OCI-LY3 (cell line): ENCODE measurements around the gene IL21R.

ENCODE experiments used
- EZH2phosphoT487 ChIP-seq: fragments of 200-600 bp; shearing (Covaris generic); IDR thresholded peaks from 2 replicates; pipeline ENCODE4 v1.6.1; 2018; ENCODE audit warnings: antibody characterized with exemption, mixed run types, low read depth
- TF ChIP-seq, protein P1 (sequence below): fragments of 200-600, 300-600 bp; sonication (generic); IDR thresholded peaks from 2 replicates; pipeline ENCODE4 v1.5.1; 2014; ENCODE audit warnings: antibody characterized with exemption, low read length, low read depth

DNA sequence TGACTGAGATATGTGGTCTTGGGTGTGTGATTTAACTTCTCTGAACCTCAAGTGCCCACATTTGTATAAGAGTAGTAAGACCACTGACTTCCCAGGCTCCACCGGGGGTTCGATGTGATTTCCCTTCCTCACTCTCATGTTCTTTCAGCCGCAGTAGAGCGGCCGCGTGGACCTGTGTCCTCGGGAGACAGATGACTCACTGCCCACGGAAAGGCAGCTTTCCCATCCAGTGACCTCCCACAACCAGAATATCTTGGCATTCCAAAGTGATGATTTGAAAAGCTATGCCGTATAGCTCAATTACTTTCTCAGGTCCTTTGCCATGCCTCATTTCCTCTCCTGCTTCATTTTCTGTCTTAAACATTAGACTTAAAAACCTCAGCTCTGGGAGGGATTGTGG lies 73.6 kb downstream of the IL21R start:
- TF ChIP-seq, protein P1, sequence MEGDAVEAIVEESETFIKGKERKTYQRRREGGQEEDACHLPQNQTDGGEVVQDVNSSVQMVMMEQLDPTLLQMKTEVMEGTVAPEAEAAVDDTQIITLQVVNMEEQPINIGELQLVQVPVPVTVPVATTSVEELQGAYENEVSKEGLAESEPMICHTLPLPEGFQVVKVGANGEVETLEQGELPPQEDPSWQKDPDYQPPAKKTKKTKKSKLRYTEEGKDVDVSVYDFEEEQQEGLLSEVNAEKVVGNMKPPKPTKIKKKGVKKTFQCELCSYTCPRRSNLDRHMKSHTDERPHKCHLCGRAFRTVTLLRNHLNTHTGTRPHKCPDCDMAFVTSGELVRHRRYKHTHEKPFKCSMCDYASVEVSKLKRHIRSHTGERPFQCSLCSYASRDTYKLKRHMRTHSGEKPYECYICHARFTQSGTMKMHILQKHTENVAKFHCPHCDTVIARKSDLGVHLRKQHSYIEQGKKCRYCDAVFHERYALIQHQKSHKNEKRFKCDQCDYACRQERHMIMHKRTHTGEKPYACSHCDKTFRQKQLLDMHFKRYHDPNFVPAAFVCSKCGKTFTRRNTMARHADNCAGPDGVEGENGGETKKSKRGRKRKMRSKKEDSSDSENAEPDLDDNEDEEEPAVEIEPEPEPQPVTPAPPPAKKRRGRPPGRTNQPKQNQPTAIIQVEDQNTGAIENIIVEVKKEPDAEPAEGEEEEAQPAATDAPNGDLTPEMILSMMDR: no peak
- no peak for TF ChIP-seq EZH2phosphoT487
